Caco-2 (cell line): ENCODE results near the gene OTUD4. TPM values are rescaled to one million over a fixed set of nuclear protein-coding genes. Genes with fewer than 3 reads are reported as not detected.

Experiments used
- BruUV-seq: library from RNA; stranded (reverse); fragments of 400-500 nt; replicated peaks from 2 replicates; lab custom pipeline; 2021; lab: Mats Ljungman, UMichigan
- CTCF ChIA-PET: fragments of 300-600 bp; sonication (Branson Sonifier 250); formaldehyde crosslinking; loops from one replicate; lab custom pipeline; 2022; ENCODE audit warnings: antibody characterized with exemption; lab: Charles Lee
- POLR2A ChIA-PET: fragments of 300-600 bp; sonication (Branson Sonifier 250); formaldehyde crosslinking; loops from one replicate; lab custom pipeline; 2022; ENCODE audit warnings: antibody characterized with exemption; lab: Charles Lee
- DNase-seq, 2 experiments: peaks; one replicate each; pipeline versions ENCODE4 v3.0.0 to v3.0.0-alpha.2; 2020 to 2022
- H3K27me3 ChIP-seq: replicated peaks from 2 replicates; pipeline ENCODE4 v1.6.0; 2011; ENCODE audit warnings: low read length; ENCODE audit not compliant: control insufficient read depth, insufficient read depth
- H3K36me3 ChIP-seq: 2 replicates; pipeline ENCODE4 v1.5.1; 2011; ENCODE audit warnings: low read length; ENCODE audit not compliant: control insufficient read depth, insufficient read depth
- H3K4me1 ChIP-seq: fragments of 250-450 bp; sonication (Bioruptor Pico); 2 replicates; pipeline ENCODE4 v1.5.1; 2020; ENCODE audit warnings: mild to moderate bottlenecking
- H3K4me3 ChIP-seq: 2 replicates; pipeline ENCODE4 v1.5.1; 2011; ENCODE audit warnings: low read depth, mild to moderate bottlenecking, control low read depth, low read length
- H3K9me3 ChIP-seq: fragments of 250-450 bp; sonication (Bioruptor Pico); 2 replicates; pipeline ENCODE4 v1.5.1; 2020; ENCODE audit warnings: mild to moderate bottlenecking, moderate library complexity
- H3K27ac Mint-ChIP-seq: one replicate; pipeline ENCODE4 v1.8.0; 2022; ENCODE audit warnings: mixed read lengths; ENCODE audit not compliant: unreplicated experiment
- H3K27me3 Mint-ChIP-seq: one replicate; pipeline ENCODE4 v1.8.0; 2022; ENCODE audit warnings: mixed read lengths; ENCODE audit not compliant: insufficient read depth, unreplicated experiment
- H3K36me3 Mint-ChIP-seq: one replicate; pipeline ENCODE4 v1.8.0; 2022; ENCODE audit warnings: mild to moderate bottlenecking, mixed read lengths; ENCODE audit not compliant: insufficient read depth, unreplicated experiment
- H3K4me1 Mint-ChIP-seq: one replicate; pipeline ENCODE4 v1.8.0; 2022; ENCODE audit warnings: low read depth, mixed read lengths; ENCODE audit not compliant: unreplicated experiment
- H3K4me3 Mint-ChIP-seq: one replicate; pipeline ENCODE4 v1.8.0; 2022; ENCODE audit warnings: mild to moderate bottlenecking, moderate library complexity, mixed read lengths; ENCODE audit not compliant: unreplicated experiment
- H3K9me3 Mint-ChIP-seq: one replicate; pipeline ENCODE4 v1.8.0; 2022; ENCODE audit warnings: mixed read lengths; ENCODE audit not compliant: unreplicated experiment
- intact Hi-C: fragments of 100-400 bp; cut with micrococcal nuclease; formaldehyde crosslinking; loops from one replicate; pipeline ENCODE4 v1.10.0; 2022; ENCODE audit not compliant: unreplicated experiment
- total RNA-seq: library from RNA; stranded (reverse); gene quantifications from 2 replicates; pipeline ENCODE4 v1.2.3, GENCODE V29; 2022
- TF ChIP-seq, protein P1 (sequence below), 2 experiments: fragments of 200-600 bp in 1 of 2; IDR thresholded peaks; 1 replicate in 1 of 2; 2 replicates in 1 of 2; pipeline versions ENCODE4 v1.5.1 to v1.8.0; 2011 to 2022; ENCODE audit warnings: antibody characterized with exemption in 1 of 2, control low read depth in 1 of 2, inconsistent platforms in 1 of 2, low read depth in 1 of 2, low read length in 1 of 2, mild to moderate bottlenecking in 1 of 2, moderate library complexity in 1 of 2; ENCODE audit not compliant: insufficient read depth in 1 of 2, severe bottlenecking in 1 of 2, unreplicated experiment in 1 of 2

The OTUD4 gene
- total RNA-seq, 1 experiment from 2014 or later = 34.5 TPM

DNA sequence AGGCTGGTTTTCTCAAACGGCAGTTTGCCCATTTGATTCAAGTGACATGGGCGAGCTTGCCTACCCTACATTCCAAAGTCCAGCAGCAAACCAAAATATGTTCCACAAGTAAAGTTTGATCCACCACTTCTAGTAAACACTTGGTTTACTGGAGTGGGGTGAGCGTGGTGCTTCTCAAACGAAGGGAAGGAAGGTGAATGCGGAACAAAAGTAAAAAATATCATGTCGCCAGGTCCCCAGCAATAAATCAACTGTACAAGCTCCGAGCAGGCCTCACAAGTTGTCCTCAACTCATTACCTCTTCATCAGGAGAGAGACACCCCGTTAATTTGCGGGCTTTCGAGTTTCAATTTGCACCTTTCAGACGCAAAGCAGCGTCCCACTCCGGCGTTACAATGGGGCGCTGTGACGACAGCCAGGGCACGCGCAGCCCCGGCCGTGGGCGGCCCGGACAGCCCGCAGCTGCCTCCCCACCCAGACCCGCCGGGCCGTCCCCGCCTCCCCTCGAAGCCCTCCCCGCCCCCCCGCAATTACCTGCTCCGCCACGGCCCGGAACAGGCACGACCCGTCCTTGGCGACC is 1.0 kb downstream of the OTUD4 start:
- peaks cover 10% of the 10 kb centered on the region for H3K4me1 Mint-ChIP-seq
- intact Hi-C loops = no loop called here

DNA sequence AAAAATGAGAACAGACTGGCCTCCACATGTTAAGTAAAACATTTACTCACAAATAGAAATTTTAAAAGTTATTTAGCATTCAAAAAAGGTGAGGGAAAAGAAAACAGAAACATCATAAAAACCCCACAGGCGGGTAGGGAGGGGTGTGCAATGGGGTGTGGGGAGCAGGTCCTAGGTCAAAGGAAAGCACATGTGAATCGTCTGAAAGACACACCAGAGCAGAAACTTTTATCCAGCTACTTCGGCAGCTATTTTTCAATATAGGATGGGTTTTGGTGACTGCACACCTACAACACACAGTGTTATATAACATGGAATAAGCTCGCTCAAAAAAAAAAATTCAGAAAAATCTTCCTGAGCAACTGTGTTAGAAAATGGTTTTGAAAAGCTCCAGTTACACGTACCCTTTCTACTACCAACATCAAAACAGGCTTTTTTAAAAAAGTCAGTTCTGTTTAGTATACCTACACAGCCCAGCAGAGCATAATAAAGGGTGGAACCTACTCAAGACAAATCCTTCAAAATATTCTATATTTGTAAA is 1.6 kb downstream of the OTUD4 start:
- no TSS peak for BruUV-seq
- H3K4me3 ChIP-seq = peak overlapping the region; percentile 63
- TF ChIP-seq, protein P1, sequence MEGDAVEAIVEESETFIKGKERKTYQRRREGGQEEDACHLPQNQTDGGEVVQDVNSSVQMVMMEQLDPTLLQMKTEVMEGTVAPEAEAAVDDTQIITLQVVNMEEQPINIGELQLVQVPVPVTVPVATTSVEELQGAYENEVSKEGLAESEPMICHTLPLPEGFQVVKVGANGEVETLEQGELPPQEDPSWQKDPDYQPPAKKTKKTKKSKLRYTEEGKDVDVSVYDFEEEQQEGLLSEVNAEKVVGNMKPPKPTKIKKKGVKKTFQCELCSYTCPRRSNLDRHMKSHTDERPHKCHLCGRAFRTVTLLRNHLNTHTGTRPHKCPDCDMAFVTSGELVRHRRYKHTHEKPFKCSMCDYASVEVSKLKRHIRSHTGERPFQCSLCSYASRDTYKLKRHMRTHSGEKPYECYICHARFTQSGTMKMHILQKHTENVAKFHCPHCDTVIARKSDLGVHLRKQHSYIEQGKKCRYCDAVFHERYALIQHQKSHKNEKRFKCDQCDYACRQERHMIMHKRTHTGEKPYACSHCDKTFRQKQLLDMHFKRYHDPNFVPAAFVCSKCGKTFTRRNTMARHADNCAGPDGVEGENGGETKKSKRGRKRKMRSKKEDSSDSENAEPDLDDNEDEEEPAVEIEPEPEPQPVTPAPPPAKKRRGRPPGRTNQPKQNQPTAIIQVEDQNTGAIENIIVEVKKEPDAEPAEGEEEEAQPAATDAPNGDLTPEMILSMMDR (IDR thresholded peaks at IDR 0.05; ENCODE audit: insufficient read depth in 1 of 2, low read depth in 1 of 2, low read length in 1 of 2, severe bottlenecking in 1 of 2, unreplicated experiment in 1 of 2) = no peak
- ChIA-PET CTCF (interaction anchor here (0.5 kb wide), 1 partner anchor 24 kb away, joined by 4 read pairs; no protein-coding TSS in a partner anchor), POLR2A (interaction anchor here (1.6 kb wide), 1 partner anchor 81 kb away, joined by 5 read pairs; the partner anchor contains the start of genes ABCE1 and ANAPC10)
- Mint-ChIP-seq H3K36me3 (peaks cover 13% of the 10 kb centered on the region), H3K4me1 (peaks cover 10% of the 10 kb centered on the region), H3K4me3 (peak overlapping the region; percentile 89), H3K9me3 (no peaks in the 10 kb centered on the region), H3K27ac (peak overlapping the region; percentile 84), H3K27me3 (no peaks in the 10 kb centered on the region)
- intact Hi-C loops = no loop called here
- peaks cover 9% of the 10 kb centered on the region; the same call in 1 of the 2 replicates for H3K4me1 ChIP-seq
- no peak for DNase-seq
- H3K9me3 ChIP-seq = no peaks in the 10 kb centered on the region
- H3K36me3 ChIP-seq = no peaks in the 10 kb centered on the region
- H3K27me3 ChIP-seq = no peaks in the 10 kb centered on the region

More for the DNA sequence above, 1.0 kb downstream of the OTUD4 start:
- CTCF ChIA-PET = interaction anchor here (0.5 kb wide), 1 partner anchor 25 kb away, joined by 4 read pairs; no protein-coding TSS in a partner anchor
- peaks cover 9% of the 10 kb centered on the region; the same call in 1 of the 2 replicates for H3K4me1 ChIP-seq
- Mint-ChIP-seq H3K4me3 (peak overlapping the region; percentile 89), H3K9me3 (no peaks in the 10 kb centered on the region), H3K27ac (peak overlapping the region; percentile 84), H3K27me3 (no peaks in the 10 kb centered on the region), H3K36me3 (peaks cover 8% of the 10 kb centered on the region)
- TF ChIP-seq, protein P1 (IDR thresholded peaks at IDR 0.05; ENCODE audit: insufficient read depth in 1 of 2, low read depth in 1 of 2, low read length in 1 of 2, severe bottlenecking in 1 of 2, unreplicated experiment in 1 of 2) = no peak
- peak overlapping the region; percentile 63 for H3K4me3 ChIP-seq
- POLR2A ChIA-PET = interaction anchor here (1.6 kb wide), 1 partner anchor 82 kb away, joined by 5 read pairs; the partner anchor contains the start of genes ABCE1 and ANAPC10
- H3K36me3 ChIP-seq = no peaks in the 10 kb centered on the region
- BruUV-seq = TSS peak; percentile 33
- H3K9me3 ChIP-seq = no peaks in the 10 kb centered on the region
- no peaks in the 10 kb centered on the region for H3K27me3 ChIP-seq
- DNase-seq = peak; percentile 50 to 61

DNA sequence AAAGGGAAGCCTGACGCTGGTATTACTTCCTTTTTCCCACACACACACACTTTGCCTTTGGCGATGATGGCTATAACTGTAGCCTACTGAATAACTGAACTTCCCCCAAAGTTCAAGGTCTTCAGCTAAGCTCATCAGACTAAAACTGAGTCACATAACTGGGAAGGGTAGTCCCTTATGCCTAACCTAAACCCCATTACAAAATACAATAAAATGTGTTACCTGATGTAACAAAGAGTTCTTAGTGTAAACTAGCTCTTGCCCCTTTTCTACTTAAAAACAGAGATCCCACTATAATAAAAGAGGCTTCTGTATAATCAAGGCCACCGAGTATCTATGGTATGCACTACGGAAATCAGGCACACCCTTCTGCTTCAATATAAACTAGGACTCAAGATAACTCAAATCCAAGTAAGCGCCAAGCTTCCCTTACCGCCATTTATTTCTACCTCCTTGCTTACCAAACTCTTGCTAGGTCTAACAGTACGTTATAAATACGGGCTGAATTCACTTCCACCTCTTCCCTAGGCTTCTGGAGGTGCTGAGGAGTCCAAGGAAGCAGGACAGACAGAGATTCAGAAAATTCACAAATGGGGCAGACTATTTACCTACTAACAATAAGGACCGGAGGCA is 2.4 kb downstream of the OTUD4 start:
- H3K36me3 Mint-ChIP-seq = peaks cover 19% of the 10 kb centered on the region
- peaks cover 10% of the 10 kb centered on the region for H3K4me1 Mint-ChIP-seq
- no peaks in the 10 kb centered on the region for H3K36me3 ChIP-seq
- ChIA-PET CTCF (no interaction called here), POLR2A (interaction anchor here (1.6 kb wide), 1 partner anchor 80 kb away, joined by 5 read pairs; the partner anchor contains the start of genes ABCE1 and ANAPC10)
- no peaks in the 10 kb centered on the region for H3K27me3 Mint-ChIP-seq
- peak overlapping the region; percentile 63 for H3K4me3 ChIP-seq
- DNase-seq = no peak
- H3K27ac Mint-ChIP-seq = peak overlapping the region; percentile 84
- no peaks in the 10 kb centered on the region for H3K9me3 ChIP-seq
- intact Hi-C loops = no loop called here
- TF ChIP-seq, protein P1 (IDR thresholded peaks at IDR 0.05; ENCODE audit: insufficient read depth in 1 of 2, low read depth in 1 of 2, low read length in 1 of 2, severe bottlenecking in 1 of 2, unreplicated experiment in 1 of 2) = no peak
- H3K4me1 ChIP-seq = peaks cover 9% of the 10 kb centered on the region; the same call in 1 of the 2 replicates
- peak overlapping the region; percentile 89 for H3K4me3 Mint-ChIP-seq
- H3K27me3 ChIP-seq = no peaks in the 10 kb centered on the region
- no peaks in the 10 kb centered on the region for H3K9me3 Mint-ChIP-seq
- BruUV-seq = no TSS peak
